GM23248 (cell line): Measurements from ENCODE around the gene PIGO.

Experiments
- EZH2 ChIP-seq: fragments of 200-600 bp; sonication (generic); IDR thresholded peaks from 2 replicates; pipeline ENCODE4 v1.6.1; 2018; ENCODE audit warnings: antibody characterized with exemption, mild to moderate bottlenecking; ENCODE audit not compliant: insufficient read depth, poor library complexity, severe bottlenecking
- EZH2phosphoT487 ChIP-seq: fragments of 200-600 bp; sonication (generic); IDR thresholded peaks from 2 replicates; pipeline ENCODE4 v1.6.1; 2018; ENCODE audit warnings: antibody characterized with exemption, moderate library complexity, mild to moderate bottlenecking, low read depth; ENCODE audit not compliant: insufficient read depth

DNA sequence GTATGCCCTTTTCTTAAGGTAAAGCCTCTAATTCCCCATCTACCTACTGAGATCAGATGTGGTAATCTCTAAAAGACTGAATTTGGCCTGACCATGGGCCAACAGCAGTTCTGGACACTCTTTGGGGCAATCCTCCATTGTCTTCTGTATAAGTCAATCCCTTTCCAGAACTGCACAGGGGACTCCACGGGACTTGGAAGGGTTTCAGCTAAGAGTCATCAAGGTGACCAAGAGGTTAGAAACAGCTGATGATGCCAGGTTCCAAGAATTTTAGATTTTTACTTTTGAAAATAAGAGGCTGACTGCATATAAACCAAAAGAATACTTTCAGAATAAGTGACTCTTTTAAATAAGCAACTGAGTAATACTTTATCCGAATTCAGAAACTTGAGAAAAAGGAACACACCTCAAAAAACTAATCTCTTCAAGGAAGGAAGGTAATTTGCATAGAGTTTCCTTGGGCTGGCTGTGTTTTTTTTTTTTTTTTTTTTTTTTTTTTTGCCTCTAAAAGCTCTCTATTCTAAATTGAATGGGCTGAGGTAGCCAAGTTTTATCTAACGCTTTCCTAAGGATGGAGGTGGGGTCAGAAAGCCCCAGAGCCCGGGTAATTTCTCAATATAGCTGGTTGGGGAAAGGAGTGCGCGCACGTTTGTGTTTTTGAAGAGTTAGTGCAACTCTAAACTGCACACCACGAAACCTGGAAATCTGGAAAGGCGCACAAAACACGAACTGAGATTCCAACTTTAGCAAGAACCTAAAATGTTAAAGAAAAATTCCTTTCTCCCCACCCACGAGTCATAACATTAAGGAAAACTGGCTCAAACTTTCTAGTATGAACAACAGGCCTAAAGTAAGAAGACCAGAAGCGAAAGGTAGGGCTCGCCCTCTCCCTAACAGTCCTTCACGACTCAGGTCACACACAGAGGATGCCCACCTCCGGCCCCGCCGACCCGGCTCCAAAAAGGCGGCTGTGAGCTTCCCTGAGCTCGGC is 25.3 kb downstream of the PIGO start:
- TF ChIP-seq EZH2phosphoT487 (no peak), EZH2 (no peak)
